Anterior cingulate cortex (tissue), 58 donors: ENCODE measurements around the gene THSD8.
A peak's percentile ranks its signal among the peaks of the same experiment; 100 is the strongest.
"Not testable (repeated sequence)": the region's sequence is repeated elsewhere in the genome, so short reads cannot be mapped to it uniquely, and the experiment has no call there.

ENCODE experiments used
- DNase-seq, 58 donors: peaks; one replicate each; lab custom pipeline; 2025; lab: John Stamatoyannopoulos, UW

Gene THSD8

GRCh38 chr19:12817188-12817587 lies 15.3 kb downstream of the THSD8 start:
- DNase-seq: not testable (repeated sequence)

- DNase-seq: not testable (repeated sequence)
Measured at GRCh38 chr19:12817810-12818209, 15.9 kb downstream of the THSD8 start.

- DNase-seq: no peak
Measured at GRCh38 chr19:12821761-12822160, 19.9 kb downstream of the THSD8 start.

GRCh38 chr19:12825254-12826131 lies 23.6 kb downstream of the THSD8 start:
- no peak for DNase-seq

GRCh38 chr19:12828494-12828893 lies 26.6 kb downstream of the THSD8 start:
- DNase-seq: no peak

- no peak for DNase-seq
Measured at GRCh38 chr19:12833418-12833737, 31.5 kb downstream of the THSD8 start.

GRCh38 chr19:12833738-12834565 lies 32.1 kb downstream of the THSD8 start:
- DNase-seq: peak in 21 of 58 donors; percentile 4 to 66 (median 28)

- DNase-seq: peak in 32 of 58 donors; percentile 4 to 78 (median 42)
Measured at GRCh38 chr19:12834566-12834943, 32.7 kb downstream of the THSD8 start, which contains the start of gene RTBDN. Gene RTBDN, minus strand, starts transcription at chr19:12834579. Its CDS starts 4,600 bp downstream, at chr19:12829979.

GRCh38 chr19:12834976-12835757 lies 33.3 kb downstream of the THSD8 start:
- peak in 24 of 58 donors; percentile 9 to 72 (median 33) for DNase-seq

- DNase-seq: no peak
Measured at GRCh38 chr19:12836529-12836863, 34.6 kb downstream of the THSD8 start.

- DNase-seq: no peak
Measured at GRCh38 chr19:12837225-12837624, 35.4 kb downstream of the THSD8 start.

GRCh38 chr19:12838182-12838885 lies 36.5 kb downstream of the THSD8 start, which contains the start of gene MAST1:
Gene MAST1, plus strand, starts transcription at chr19:12838515. Its CDS starts 58 bp downstream, at chr19:12838573.
- peak in 27 of 58 donors; percentile 7 to 74 (median 30) for DNase-seq

- DNase-seq: peak in 5 of 58 donors; percentile 1 to 25 (median 15)
Measured at GRCh38 chr19:12838886-12839756, 37.3 kb downstream of the THSD8 start.

GRCh38 chr19:12840091-12841079 lies 38.5 kb downstream of the THSD8 start:
- peak in 32 of 58 donors; percentile 7 to 76 (median 39) for DNase-seq

- DNase-seq: peak in 16 of 58 donors; percentile 13 to 64 (median 32)
Measured at GRCh38 chr19:12841094-12841493, 39.2 kb downstream of the THSD8 start.

GRCh38 chr19:12842511-12842910 lies 40.6 kb downstream of the THSD8 start:
- no peak for DNase-seq

GRCh38 chr19:12843328-12843727 lies 41.5 kb downstream of the THSD8 start:
- no peak for DNase-seq
